ENCODE results near the gene MAST3.

The MAST3 gene

GRCh38 chr19:18191640-18192062 lies 94.1 kb downstream of the MAST3 start:
- DNase-seq (ENCODE audit: low spot score): no peak

- peak; percentile 88 for DNase-seq (ENCODE audit: low spot score)
Observed at GRCh38 chr19:18192673-18193387, 95.3 kb downstream of the MAST3 start, which contains the start of gene MPV17L2. Gene MPV17L2, plus strand, starts transcription at chr19:18193218. Its CDS starts 64 bp downstream, at chr19:18193282.

- DNase-seq (ENCODE audit: low spot score): no peak
Observed at GRCh38 chr19:18193388-18194180, 96.0 kb downstream of the MAST3 start.

- no peak for DNase-seq (ENCODE audit: low spot score)
Observed at GRCh38 chr19:18194181-18194530, 96.6 kb downstream of the MAST3 start.

- DNase-seq (ENCODE audit: low spot score): no peak
Observed at GRCh38 chr19:18194554-18195238, 97.1 kb downstream of the MAST3 start.

GRCh38 chr19:18196511-18196845 lies 98.9 kb downstream of the MAST3 start:
- no peak for DNase-seq (ENCODE audit: low spot score)

- DNase-seq (ENCODE audit: low spot score): no peak
Observed at GRCh38 chr19:18197306-18197705, 99.7 kb downstream of the MAST3 start.

GRCh38 chr19:18197941-18198340 lies 100.4 kb downstream of the MAST3 start:
- DNase-seq (ENCODE audit: low spot score): no peak

GRCh38 chr19:18198374-18198773 lies 100.8 kb downstream of the MAST3 start:
- DNase-seq (ENCODE audit: low spot score): no peak
